DMS153 (cell line): Measurements from ENCODE around the gene RTP5.
"Not testable (repeated sequence)": the region's sequence is repeated elsewhere in the genome, so short reads cannot be mapped to it uniquely, and the experiment has no call there.

ENCODE experiments used
- DNase-seq: peaks from one replicate; lab custom pipeline; 2025; lab: John Stamatoyannopoulos, UW

RTP5 gene

GRCh38 chr2:241870611-241871537 lies 1.3 kb downstream of the RTP5 start:
- no peak for DNase-seq

DNA sequence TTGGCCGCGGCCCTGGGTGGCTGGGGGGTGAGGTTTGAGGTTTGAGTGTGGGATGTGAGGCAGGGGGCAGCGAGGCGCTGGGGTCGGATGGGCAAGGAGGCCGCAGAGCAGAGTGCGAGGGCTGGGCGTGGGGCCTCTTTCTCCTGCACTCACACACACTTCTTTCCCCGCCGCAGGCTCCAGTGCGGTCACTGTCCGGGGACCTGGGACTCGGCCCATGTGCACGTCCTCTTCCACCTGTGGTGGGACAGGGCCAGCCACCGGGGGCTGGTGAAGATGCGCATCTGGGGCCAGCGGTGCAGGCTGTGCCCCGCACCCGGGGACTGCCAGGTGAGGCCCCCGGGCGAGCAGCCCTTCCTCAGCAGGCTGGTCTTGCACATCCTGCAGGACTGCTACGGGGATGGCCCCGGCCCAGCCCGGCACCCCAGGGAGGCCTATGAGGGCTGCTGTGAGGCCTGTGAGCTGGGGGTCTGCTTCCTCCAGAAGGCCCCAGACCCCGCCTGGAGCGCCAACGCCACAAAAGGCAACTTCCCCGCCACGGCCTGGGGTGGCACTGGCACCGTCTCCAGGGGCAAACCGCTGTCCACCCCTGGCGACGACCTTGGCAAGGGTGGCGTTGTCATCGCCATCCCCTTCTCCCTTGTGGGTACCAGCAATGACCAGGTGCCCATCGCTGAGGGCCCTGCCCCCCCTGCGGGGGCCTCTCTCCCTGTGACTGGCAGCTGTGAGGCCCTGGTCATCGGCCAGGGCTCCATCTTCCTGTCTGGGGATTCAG lies 2.2 kb downstream of the RTP5 start:
- DNase-seq = no peak

GRCh38 chr2:241872313-241872642 lies 2.7 kb downstream of the RTP5 start:
- no peak for DNase-seq

DNA sequence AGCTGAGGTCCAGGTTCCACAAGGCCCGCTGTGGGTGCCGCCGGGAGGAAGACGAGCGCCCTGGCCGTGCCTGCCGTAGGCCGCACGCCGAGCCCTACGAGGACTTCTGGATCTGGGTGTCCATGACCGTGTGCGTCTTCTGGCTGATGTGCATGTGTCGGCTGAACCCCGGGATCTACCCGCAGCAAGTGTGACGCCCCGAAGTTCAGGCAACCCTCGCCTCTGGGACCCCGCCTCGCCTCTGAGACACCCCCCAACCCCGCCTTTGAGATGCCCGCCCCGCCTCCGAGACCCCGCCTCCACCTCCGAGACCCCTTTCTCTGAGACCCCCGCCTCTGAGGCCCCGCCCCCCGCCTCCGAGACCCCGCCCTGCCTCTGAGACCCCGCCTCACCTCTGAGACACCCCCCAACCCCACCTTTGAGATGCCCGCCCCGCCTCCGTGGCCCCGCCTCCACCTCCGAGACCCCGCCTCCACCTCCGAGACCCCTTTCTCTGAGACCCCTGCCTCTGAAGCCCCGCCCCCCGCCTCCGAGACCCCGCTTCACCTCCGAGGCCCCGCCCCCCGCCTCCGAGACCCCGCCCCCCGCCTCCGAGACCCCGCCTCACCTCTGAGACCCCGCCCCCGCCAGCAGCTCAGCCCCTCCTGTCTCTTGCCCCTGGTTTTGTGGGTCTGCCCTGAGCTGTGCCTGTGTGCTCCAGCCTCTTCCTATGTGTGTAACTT lies 3.7 kb downstream of the RTP5 start:
- DNase-seq = no peak

- DNase-seq = no peak
Observed at GRCh38 chr2:241873803-241874110, 4.2 kb downstream of the RTP5 start.

DNA sequence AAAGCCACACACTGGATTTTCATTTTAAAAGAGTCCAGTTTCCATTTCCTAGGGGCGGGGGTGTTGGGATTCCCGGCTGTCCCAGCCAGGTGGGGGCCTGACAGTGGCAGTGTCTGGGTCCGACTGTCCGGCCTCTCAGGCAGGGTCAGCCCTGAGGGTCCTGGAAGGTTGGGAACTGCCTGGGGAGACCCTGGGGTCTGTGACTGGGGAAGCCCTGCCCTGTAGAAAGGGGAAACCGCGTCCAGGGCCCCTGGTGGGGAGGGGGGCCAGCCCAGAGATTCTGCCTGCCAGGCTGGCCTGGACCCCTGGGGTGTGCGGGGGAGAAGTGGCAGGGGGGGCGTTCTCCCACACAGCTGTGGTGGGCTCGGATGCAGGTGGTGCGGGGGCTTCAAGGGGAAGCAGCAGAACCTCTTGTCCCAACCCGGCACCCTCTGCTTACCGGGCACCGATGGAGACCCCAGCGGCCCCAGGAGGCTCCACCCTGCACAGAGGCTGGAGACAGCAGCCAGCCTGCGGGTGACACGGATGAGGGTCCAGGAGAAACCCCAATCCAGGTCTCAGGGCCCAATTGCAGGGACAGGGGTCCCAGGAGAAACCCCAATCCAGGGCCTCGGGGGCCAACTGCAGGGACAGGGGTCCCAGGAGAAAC lies 4.9 kb downstream of the RTP5 start:
- no peak for DNase-seq

- DNase-seq = not testable (repeated sequence)
Observed at GRCh38 chr2:241875754-241876527, 6.4 kb downstream of the RTP5 start.

- no peak for DNase-seq
Observed at GRCh38 chr2:241876528-241877196, 7.1 kb downstream of the RTP5 start.

- DNase-seq = no peak
Observed at GRCh38 chr2:241877197-241877685, 7.7 kb downstream of the RTP5 start.

DNA sequence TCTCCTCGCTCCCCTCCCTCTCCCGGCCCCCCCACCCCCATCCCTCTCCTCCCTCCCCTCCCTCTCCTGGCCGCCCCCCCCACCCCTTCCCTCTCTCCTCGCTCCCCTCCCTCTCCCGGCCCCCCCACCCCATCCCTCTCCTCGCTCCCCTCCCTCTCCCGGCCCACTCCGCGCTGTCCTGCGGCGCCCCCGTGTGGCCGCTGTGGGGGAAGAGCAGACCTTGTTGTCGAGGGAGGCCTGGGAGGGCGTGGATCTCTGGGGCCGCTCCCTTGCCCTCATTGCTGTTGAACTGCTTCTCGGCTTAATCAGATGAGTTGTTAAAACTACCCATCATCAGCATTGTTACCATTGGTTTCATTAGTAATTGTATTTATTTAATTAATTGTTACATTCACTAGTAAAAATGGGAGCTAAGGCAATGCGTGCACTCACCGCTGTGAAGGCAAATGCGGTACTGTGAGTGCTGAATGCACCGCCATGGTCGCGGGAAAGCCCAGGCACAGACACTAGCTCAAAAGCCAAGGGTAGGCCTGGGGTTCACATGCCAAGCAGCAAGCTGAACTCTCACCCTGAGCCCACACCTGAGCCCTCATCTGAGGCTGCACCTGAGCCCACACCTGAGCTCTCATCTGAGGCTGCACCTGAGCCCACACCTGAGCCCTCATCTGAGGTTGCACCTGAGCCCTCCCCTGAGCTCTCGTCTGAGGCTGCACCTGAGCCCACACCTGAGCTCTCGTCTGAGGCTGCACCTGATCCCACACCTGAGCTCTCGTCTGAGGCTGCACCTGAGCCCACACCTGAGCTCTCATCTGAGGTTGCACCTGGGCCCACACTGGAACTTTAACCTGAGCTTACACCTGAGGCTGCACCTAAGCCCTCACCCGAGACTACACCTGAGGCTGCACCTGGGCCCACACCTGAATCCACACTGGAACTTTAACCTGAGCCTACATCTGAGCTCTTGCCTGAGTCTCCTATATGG lies 8.8 kb downstream of the RTP5 start:
- DNase-seq = peak; percentile 54

- no peak for DNase-seq
Observed at GRCh38 chr2:241879326-241879725, 9.8 kb downstream of the RTP5 start.

DNA sequence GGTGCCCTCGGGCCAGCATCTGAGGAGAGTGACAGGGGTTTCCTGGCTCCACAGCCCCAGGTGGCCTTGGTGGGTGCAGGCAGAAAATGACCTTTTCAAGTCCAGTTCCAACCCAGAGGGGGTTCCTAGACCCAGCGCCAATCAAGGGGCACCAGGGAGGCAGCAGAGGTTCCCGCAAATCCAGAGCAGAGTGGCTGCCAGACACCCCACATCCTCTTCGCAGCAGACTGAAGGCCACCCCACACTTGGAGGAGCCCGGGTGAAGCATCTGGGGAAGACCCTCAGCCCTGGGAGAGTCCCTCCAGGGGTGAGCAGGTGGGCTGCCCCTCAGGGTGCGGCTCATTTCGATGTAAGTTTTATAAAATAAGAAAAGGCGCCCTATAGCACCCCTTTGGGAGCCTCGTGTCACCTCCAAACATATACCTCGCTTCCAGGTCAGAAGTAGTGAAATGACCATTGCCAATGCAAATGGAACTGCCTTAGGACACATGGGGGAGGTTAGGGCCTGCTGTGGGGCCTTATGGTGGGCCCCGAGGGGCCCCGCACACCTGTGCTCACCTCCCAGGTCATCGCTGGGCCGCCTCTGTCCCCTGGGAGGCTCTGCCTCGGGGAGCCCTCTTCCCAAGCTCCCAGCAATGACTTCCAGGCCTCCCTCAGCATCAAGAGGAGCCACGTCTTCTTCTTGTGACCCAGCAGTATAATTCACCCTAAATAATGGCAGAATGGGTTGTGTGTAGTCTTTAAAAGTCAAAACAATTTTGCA lies 11.0 kb downstream of the RTP5 start:
- no peak for DNase-seq

- DNase-seq = no peak
Observed at GRCh38 chr2:241882091-241882625, 12.6 kb downstream of the RTP5 start.

DNA sequence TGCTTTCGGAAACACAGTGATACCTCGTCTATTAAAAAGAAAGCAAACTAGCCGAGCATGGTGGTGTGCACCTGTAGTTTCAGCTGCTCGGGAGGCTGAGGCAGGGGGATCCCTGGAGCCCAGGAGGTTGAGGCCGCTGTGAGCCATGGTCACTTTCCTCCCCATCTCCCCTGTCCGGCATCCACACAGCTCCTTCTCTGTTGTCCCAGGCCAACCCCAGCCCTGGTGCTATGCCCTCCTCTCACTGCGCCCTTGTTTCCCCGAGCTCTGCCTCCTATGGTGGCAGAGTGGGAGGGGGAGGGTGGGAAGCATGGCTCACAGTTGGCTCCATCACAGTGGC lies 15.4 kb downstream of the RTP5 start:
- no peak for DNase-seq

DNA sequence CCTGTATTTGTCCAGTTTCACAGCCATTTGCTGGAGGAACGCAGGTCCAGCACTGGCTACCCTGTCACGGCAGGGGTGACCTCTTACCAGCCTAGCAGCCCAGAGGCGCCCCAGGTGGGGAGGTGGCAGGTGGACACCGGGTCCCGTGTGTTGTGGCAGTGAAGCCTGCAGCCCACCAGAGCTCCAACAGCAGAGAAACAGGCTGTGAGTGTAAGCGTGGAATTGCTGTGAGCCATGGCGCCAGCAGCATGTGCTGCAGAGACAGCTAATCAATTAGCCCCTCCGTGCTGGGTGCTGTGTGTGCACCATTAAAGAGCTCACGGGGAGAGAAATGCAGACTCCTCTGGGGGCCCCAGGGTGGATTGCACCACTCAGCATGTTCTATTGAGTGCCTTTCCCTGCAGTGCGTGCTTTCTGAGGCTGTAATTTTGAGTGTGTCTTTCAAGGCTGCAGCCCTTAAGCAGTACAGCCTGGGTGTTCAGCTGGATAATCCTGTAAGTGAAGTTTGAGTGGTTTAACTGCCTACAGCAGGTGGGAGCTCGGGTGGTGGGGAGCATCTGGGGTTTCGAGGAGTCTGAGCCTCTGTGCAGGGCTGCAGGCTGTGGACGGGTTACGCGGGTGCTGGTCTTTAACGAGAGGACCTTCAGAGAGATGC lies 15.9 kb downstream of the RTP5 start:
- DNase-seq = no peak

- no peak for DNase-seq
Observed at GRCh38 chr2:241885946-241886643, 16.6 kb downstream of the RTP5 start.

- DNase-seq = no peak
Observed at GRCh38 chr2:241886840-241887447, 17.4 kb downstream of the RTP5 start.
